ENCODE measurements around the gene PIGT.

The PIGT gene

DNA sequence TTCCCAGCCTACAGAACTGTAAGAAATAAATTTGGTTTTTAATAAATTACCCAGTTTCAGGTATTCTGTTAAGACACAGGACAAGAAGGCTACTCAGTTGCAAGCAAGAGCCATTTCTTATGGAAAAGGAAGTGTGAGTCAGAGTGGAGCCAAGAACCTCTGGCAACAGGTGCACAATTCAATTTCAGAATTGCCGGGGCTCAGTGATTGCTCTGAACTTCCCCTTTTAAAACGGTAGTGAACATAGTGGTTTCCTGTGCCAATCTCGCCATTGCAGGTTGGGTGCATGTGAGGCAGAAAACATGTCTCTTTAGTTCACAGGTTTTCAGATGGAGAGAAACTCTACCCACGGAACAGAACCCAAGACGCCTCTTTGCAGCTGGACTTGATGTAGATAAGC lies 16.4 kb downstream of the PIGT start:
- DNase-seq: no peak

DNA sequence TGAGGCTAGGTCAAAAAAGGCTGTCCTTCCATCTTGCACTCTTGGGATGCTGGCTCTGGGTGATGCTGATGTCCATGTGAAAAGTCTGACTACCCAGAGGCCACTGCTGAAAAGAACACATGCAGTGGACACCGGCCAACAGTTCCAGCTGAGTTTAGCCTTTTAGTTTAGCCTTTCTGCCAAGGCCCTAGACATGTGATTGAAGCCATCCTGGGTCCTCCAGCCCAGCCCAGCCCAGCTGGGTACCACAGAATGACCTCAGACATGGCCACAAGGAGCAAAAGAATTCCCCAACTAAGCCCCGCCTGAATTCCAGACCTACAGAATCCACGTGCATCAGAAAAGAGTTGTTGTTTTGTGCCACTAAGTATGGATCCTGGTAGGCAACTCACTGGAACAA lies 17.4 kb downstream of the PIGT start:
- no peak for DNase-seq

DNA sequence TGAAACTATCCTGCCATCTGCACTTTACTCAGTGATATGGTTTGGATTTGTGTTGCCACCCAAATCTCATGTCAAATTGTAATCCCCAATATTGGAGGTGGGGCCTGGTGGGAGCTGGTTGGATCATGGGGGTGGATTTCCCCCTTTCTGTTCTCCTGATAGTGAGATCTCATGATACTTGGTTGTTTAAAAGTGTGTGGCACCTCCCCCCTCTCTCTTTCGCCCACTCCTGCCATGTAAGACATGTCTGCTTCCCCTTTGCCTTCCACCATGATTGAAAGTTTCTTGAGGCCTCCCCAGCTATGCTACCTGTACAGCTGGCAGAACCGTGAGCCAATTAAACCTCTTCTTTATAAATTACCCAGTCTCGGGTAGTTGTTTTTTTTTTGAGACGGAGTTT lies 18.0 kb downstream of the PIGT start:
- DNase-seq: no peak

DNA sequence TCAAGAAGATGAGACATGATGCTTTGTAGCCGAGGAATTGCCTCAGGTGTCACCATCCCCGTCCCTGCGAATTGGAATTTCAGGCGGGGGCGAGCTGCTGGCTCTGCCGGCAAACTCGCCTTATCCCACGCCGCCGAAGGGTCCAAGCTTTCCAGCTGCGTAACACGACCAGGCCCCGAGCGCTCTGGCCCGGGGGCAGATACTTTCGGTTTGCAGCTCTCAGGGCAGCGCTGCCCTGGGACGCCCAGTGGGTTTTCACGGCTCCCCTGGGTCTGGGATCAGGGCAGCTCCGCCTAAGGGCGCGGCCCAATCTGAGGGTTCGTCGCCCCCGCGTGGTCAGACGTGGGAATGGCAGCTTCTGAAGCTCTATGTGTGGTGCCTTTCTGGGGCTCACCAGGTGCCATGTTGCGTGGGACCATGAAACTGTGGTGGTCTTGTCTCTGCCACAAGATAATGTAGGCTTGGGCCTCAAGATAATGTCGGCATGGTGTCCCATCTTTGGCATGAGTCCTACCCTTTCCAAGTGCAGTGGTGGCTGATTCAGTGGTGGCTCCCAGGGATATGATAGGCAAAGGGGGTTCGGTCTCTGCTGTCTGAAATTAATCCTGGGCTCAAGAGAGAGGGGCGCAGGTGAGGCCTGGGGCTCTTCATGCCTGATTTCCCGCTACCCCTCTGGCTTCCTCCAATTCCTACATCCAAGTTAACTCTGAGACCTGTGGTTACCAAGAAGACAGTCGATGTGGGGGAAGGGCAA lies 21.0 kb downstream of the PIGT start:
- DNase-seq: peak; percentile 57

DNA sequence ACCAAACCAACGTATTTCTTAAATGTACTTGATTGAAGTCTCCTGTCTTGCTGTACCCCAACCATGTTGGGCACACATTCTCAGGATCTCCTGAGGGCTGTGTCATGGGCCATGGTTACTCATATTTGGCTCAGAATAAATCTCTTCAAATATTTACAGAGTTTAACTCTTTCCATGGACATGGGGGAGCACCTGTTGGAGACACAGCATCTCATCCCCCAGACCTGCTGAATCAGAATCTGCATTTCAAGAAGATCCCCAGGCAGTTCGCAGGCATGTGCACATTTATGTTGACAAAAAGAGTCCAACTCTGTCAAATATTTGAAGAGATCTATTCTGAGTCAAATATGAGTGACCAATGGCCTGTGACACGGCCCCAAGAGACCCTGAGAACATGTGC lies 24.5 kb downstream of the PIGT start:
- no peak for DNase-seq

DNA sequence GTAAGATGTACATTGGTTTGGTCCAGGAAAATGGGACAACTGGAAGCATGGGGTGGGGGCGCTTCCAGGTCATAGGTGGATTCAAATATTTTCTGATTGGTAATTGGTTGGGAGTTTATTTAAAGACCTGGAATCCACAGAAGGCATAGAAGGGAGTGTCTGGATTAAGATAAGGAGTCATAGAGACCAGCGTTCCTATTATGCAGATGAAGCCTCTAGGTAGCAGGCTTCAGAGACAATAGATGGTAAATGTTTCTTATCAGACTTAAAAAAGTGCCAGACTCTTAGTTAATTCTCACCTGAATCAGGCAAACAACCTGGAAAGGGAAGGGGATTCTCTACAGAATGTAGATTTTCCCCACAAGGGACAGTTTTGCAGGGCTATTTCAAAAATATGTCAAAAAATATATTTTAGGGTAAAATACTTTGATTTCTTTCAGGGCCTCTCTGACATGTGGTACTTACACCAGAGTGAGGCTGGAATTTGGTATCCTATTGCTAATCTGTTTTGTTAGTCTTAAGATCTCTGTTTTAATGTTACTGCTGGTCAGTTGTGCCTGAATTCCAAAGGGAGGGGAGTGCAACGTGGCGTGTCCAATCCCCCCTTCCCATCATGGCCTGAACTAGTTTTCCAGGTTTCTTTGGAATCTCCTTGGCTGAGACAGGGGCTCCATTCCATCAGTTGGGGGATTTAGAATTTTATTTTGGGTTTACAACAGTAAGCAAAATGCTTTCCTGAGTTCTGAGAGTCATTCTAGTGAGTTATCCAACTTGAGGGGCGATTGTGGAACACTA lies 25.1 kb downstream of the PIGT start:
- no peak for DNase-seq

DNA sequence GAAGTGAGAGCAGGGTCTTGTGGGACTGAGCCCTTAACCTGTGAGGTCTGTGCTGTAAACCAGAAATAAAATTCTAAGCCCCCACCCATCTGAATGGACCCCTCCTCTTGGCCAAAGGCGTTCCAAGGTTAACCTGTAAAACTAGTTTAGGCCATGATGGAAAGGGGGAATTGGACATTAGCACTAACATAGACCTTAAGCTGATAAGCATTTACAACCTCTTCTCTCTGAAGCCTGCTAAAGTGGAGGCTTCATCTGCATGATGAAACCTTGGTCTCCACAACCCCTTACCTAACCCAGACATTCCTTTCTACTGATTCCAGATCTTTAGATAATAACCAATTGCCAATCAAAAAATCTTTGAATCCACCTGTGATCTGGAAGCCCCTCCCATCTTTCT lies 25.8 kb downstream of the PIGT start:
- no peak for DNase-seq

DNA sequence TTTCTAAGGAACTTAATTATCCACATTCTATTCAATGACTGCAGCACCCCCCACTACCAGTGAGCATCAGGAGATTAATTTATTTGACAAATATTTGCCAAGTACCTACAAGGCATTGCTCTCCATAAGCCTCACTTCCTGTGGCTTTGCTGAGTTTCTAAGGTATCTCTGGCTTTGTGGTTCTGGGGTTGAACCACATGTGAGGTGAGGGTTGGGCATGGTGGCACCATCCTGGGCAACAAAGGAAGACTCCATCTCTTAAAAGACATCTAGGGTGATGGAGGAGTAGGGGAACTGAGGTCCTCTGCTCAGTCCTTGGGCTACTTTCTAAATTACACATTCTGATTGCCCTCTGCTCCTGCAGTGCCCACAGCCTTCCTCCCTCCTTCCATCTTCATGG lies 28.1 kb downstream of the PIGT start:
- no peak for DNase-seq

DNA sequence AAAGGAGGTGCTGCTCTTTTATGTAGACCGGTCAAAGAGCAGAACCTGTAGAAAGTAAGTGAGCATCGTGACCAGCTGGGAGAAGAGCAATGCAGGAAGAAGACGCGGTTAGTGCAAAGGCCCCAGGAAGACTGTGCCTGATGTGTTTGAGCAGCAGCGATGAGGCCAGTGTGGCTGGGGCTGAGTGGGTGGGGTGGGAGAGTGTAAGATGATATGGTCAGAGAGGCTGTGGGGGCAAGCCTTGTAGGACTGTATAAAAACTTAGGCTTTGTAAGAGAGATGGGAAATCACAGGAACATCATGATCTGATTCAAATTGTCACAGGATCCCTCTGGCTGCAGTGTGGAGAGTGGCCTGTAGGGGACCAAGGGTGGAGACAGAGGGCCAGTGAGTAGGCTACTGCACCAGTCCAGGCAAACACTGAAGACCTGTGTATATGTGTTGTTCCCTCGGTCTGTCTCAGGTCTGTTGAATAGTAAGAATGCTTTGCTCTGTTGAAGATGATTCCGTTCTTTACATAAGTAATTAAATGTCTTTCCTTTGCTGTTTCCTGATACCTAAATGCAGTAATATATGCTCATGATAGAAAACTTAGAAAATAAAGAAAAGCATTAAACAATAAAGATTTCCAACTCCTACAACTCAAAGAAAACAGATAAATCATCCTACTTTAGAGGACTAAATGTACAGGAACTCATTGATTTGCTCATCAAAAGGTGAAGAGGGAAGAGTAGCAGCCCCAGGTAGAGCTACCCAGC lies 30.0 kb downstream of the PIGT start:
- DNase-seq: no peak

DNA sequence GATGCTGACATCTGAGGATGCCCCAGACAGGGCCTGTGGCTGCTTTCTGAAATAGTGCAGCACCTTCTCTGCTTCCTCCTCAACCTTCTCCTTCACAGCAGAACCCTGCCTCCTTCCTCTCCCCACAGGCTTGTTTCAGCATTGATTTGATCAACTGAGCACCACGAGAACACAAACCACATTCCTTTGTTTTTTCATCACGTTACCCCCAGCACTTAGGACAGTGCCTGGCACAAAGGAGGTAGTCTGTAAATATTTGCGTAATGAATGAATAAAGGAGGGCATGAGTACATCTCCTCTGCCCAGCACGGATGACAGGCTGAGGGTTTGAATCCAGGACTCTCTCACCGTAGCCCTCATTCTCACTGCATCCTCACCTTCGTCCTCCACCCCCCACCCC lies 32.3 kb downstream of the PIGT start:
- DNase-seq: no peak

DNA sequence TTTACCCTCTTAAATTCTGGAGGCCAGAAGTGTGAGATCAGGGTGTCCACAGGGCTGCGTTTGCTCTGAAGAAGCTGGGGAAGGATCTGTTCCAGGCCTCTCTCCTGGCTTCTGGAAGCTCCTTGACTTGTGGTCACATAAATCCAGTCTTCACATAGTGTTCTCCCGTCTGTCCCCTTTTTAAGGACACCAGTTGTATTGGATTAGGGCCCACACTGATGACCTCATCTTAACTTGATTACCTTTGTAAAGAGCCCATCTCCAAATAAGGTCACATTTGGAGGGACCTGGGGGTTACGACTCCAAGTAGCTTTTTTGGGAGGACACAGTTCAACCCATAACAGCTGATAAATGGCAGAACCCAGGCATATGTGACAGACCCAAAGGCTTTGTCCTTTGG lies 33.6 kb downstream of the PIGT start:
- no peak for DNase-seq

DNA sequence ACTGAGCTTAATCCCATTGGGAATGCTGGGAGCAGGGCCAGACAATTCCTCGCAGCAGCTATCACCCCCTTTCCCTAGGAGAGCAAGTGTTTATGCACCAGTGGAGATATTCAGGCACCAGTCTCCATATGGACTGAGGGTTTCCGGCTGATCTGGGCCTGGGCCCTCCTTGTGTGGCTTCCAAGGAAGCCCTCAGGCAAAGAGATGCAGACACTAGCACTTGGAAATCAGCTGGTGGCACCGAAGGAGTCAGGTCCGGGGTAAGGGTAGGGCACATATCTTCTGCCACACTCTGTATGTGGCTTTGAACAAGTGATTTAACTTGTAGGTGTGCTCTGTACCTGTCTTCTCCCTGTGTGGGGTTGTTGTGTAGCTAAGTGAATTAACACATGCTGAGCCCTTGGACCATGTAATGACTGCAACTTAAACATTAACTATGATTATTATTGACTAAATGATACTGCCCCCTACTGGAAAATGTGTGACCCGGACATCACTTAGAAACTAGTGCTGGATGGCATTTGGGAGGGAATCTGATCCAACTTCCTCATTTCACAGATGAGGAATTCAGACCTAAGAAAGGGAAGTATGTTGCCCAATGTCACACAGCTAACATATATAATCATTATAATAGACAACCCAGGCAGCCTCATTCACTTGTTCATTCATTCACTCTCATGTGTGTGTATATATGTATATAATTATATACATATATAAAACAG lies 34.3 kb downstream of the PIGT start:
- peak; percentile 1 for DNase-seq

DNA sequence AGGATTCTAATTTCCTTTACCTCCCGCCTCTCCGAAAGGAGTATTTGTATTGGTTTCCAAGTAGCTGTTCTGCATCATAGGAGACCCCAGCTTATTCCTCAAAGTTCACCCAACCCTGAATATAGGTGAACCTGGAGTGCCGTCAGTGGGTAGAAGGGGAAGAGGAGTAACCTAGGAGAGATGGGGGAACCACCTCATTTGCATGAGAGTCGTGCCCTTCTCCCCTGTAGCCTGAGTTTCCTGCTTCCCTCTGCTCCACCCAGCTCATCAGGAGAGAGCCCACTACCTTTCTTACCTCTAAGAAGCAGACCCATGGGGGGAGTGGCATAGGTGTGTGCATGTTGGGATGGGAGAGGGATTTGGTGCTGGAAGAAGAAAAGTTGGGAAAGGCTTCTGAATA lies 36.3 kb downstream of the PIGT start:
- DNase-seq: no peak

DNA sequence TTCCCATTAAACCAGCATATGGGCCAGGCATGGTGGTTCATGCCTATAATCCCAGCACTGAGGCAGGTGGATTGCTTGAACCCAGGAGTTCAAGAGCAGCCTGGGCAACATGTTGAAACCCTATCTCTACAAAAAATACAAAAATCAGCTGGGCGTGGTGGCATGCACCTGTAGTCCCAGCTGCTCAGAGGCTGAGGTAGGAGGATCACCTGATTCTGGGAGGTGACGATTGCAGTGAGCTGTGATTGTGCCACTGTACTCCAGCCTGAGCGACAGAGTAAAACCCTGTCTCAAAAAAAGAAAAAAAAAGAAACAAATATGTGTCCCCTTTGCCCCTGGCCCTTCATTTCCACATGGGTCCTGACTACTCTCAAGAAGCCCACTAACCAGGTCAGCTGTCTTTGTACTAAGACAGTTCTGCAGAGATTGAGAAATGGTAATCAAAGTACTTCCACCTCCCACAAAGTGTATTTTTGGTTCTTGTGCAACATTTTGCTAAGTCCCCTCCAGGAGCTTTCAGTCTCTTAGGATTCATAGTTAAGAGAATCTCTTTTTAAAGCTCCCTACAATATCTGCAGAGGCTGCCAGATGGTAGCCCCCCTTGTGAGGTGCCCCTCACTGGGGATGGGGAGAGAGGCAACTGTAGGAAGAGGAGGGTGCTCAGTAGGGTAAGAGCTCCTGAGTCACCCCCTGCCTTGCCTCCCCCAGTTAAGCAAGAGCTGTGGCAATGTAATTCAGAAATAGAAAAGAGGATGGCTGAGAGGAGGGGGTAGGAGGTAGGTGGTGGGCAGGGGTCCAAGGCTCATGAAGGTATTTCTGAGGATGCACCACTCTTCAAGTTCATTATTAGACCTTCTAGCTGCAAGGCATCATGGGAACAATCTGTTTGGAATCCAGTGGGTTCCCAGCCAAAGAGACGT lies 37.1 kb downstream of the PIGT start:
- DNase-seq: peak; percentile 3

DNA sequence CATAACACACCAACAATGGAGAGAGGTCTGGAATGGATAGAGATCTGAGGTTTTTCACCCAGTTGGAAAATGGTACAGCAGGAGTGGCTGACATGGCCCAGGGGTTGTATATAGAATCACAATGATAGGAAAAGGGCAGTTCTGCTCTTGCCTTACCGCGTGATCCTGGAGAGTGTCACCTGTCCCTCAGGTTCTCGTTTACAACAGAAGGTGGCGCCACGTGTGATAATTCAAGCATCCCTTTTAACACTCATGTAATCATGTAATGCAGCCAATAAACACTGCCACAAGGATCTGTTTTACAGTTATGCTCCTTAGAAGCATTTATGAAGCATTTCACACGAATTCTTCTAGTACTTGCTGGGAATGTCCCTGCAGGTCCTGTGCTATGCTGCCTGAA lies 40.7 kb downstream of the PIGT start:
- DNase-seq: no peak

DNA sequence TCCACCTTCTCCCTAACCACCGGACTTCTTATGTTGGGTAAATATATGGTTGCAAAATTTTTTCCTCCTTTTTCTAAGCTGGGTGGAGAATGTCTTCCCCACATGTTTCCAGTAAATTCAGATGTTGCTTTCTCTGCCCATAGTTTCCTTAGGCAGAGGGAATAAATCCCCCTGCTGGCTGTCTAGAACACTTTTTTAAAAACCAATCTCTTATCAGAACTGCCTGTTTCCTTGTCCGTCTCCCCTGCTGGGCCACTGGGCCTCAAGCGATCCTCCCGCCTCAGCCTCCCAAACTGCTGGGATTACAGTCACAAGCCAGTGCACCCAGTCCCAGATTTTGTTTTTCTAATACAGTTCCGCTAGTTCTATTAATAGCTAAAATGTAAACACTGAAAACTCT lies 43.7 kb downstream of the PIGT start:
- DNase-seq: no peak

DNA sequence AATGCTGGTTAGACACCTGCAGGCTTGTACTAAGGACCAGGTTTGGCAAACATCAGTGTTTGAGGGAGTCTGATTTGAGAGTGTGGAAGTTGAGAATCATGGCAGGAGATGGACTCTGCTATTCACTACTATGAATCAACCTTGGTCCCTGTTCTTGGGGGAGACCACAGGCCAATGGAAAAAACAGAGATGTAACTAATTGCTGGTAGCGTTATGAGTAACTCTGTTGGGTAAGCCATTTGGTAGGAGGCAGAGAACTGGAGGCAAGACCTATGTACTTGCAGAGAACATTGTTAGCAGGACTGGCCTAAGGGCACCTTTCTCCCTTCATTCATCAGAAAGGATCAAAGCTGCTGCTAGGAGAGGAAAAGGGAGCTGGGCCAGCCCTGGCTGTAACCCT lies 45.3 kb downstream of the PIGT start:
- no peak for DNase-seq

DNA sequence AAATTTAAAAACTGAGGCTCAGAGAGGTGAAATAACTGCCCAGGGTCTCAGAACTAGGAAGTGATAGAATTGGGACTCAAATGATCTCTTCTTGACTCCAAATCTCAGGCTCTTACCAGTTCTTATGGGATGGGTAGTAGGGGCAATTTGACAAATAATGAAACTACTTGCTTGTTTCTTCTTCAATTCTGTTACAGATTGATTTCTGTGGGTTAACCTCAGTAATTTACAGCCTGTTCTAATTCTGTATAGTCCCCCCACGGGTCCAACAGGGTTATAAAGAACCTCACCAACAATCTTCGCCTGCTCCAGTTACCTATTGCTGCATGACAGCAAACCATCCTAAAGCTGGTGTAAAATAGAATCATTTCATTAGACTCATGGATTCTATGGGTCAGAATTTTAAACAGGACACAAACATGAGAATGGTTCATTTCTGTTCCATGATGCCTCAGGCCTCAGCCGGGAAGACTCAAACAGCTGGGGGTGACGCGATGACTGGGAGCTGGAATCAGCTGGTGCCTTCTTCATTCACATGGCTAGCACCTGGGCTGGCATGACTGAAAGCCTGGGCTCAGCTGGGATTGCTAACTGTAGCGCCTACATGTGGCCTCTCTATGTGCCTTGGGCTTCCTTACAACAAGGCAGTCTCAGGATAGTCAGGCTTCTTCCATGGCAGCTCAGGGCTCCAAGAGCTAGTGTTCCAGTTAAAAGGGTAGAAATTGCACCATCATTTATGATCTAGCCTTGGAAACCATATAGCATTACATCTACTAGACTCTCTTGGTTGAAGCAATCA lies 47.0 kb downstream of the PIGT start:
- no peak for DNase-seq

DNA sequence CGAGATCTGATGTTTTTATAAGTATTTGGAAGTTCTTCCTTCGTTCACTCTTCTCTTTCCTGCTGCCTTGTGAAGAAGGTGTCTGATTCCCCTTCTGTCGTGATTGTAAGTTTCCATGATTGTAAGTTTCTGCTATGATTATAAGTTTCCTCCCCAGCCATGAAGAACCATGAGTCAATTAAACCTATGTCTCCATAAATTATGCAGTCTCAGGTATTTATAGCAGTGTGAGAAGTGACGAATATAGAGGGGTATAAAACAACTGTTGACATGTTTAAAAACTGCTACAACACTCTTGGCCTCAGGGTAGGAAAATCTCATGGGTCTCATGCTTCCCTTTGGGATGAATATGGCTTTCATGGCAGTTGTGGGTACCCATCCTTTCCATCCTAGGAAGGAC lies 47.8 kb downstream of the PIGT start:
- DNase-seq: no peak

DNA sequence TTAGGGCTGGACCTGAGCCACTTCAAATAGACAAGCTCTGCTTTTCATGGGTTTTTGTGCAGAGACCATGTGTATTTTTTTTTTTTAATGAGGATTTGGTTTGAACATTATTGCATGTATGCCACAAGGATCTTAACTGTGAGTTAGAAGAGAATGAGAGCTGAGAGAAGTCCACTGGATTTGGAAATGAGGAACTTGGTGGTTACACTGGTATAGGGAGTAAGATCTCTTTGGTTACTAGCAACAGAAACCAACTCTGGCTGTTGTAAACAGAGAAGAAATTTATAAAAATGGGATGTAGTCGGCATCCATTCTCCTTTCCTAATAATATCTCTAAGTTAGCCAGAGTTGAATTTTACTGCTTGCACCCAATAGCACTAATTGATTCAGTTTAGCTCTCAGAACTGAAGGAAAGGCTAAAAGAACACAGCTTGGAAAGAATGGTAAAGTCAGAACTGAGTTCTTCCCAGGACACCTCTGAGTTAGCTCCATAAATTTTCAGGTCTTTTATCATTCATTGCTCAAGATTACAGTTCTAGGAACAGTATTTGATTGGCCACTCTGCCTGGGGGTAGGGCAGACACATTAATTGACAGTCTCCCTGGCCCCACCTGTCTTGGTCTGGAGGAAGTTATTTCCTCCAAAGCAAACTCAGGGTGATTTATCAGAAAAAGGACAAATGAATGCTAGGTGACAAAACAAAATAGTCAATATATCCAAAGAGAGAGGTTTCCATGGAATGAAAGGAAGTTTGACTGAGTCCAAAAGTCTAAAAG lies 49.7 kb downstream of the PIGT start:
- DNase-seq: no peak

All from DMS79 treated with DMSO at 0.1 percent for 48 hours (cell line).